ENCODE data around the gene IZUMO4.

DNA sequence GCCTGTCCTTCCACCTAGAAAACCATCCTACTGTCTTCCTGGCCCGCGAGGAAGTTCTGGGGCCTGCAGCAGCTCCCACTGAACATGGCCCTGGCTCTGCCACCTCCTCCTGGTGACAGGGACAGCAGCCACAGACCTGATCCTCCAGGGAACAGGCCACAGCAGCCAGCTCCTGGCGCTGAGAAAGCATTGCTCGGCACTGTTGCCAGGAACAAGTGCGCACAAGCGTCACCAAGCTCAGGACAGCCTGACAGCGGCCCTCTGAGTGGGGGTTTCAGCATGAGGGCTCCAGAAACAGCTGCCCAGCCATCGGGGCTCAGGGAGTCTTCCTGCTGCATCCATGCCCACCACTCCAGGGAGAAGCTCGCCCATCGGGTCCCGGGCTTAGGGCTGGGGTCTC is 32.8 kb downstream of the IZUMO4 start:
- TF ChIP-seq POLR2A (IDR thresholded peaks at IDR 0.05) = no peak
- no peak for TF ChIP-seq EP300 (IDR thresholded peaks at IDR 0.05)
- no peak for TF ChIP-seq POLR2AphosphoS5 (IDR thresholded peaks at IDR 0.05)
- TF ChIP-seq CTCF (IDR thresholded peaks at IDR 0.05) = no peak
